ENCODE results near the gene PRKD1. TPM values are rescaled to one million over a fixed set of nuclear protein-coding genes. Genes with fewer than 3 reads are reported as not detected.

Gene PRKD1
- total and polyA plus RNA-seq, 10 donors, result 1.0 to 8.9 (median 4.5) TPM

DNA sequence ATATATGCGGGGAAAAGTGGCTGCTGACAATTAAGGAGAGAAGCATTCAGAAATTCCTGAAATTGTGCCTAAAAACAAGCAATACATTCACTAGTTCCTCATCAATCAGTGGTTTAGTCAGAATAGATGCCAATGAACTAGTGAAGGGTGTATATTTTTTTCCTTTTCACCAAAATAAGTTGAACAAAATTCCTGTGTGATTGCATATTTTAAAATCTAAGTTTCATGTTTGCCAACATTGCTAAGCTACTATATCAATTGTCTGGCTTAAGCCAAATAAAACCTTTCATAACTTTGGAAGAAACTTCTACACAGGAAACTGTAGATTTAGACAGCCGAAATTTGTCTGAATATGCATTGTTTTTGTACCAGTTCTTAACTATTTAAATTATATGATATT, 8.7 kb downstream of the PRKD1 start:
- 73 to 88% (median 79%) methylated on average over 2 of the region's 2 CpGs for WGBS, 5 donors

DNA sequence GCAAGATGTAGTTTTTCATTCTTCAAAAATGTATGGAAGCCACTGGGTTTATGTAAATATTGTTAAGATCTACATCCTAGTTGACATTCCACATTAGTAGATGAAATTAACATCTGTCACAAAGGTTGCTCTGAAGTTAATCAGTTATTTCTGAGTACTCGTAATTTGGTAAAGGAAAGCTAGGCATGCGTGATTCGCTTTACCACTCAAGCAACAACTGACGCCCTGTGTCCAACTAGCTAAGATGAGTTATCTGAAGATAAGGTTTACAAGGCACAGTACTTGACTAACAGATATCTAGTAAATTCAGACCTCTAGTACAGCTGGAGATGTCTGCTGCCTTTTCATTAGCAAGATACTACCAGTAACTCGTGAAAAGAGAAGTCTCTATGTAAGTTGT, 14.1 kb downstream of the PRKD1 start:
- no peak overlapping the region for H3K27ac ChIP-seq
- TF ChIP-seq, protein P1, sequence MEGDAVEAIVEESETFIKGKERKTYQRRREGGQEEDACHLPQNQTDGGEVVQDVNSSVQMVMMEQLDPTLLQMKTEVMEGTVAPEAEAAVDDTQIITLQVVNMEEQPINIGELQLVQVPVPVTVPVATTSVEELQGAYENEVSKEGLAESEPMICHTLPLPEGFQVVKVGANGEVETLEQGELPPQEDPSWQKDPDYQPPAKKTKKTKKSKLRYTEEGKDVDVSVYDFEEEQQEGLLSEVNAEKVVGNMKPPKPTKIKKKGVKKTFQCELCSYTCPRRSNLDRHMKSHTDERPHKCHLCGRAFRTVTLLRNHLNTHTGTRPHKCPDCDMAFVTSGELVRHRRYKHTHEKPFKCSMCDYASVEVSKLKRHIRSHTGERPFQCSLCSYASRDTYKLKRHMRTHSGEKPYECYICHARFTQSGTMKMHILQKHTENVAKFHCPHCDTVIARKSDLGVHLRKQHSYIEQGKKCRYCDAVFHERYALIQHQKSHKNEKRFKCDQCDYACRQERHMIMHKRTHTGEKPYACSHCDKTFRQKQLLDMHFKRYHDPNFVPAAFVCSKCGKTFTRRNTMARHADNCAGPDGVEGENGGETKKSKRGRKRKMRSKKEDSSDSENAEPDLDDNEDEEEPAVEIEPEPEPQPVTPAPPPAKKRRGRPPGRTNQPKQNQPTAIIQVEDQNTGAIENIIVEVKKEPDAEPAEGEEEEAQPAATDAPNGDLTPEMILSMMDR (IDR thresholded peaks at IDR 0.05 in 8 of 11, conservative IDR thresholded peaks at IDR 0.05 in 3 of 11), result no peak
- TF ChIP-seq POLR2AphosphoS5 (IDR thresholded peaks at IDR 0.05) (no peak), POLR2A (IDR thresholded peaks at IDR 0.05) (no peak)
- no peaks in the 10 kb centered on the region for H3K4me1 ChIP-seq
- intact Hi-C loops (cut with DNase I; ENCODE audit: low total_unique reads), result no loop called here
- no peak for DNase-seq
- H3K27me3 ChIP-seq (replicated peaks in 1 of 7), result no peaks in the 10 kb centered on the region
- no peak overlapping the region for H3K4me3 ChIP-seq
- peaks cover 0 to 13% (median 3%) of the 10 kb centered on the region in 8 donors for H3K9me3 ChIP-seq
- H3K36me3 ChIP-seq, result no peaks in the 10 kb centered on the region
- WGBS, 5 donors, result 76 to 93% (median 91%) methylated on average over 5 of the region's 5 CpGs

More for the DNA sequence above, 8.7 kb downstream of the PRKD1 start:
- H3K4me3 ChIP-seq, result no peak overlapping the region
- no peaks in the 10 kb centered on the region for H3K36me3 ChIP-seq
- TF ChIP-seq, protein P1 (IDR thresholded peaks at IDR 0.05 in 8 of 11, conservative IDR thresholded peaks at IDR 0.05 in 3 of 11), result no peak
- TF ChIP-seq POLR2AphosphoS5 (IDR thresholded peaks at IDR 0.05), result no peak
- TF ChIP-seq POLR2A (IDR thresholded peaks at IDR 0.05), result no peak
- H3K9me3 ChIP-seq, result no peaks in the 10 kb centered on the region
- H3K27me3 ChIP-seq (replicated peaks in 1 of 7), result no peaks in the 10 kb centered on the region
- intact Hi-C loops (cut with DNase I; ENCODE audit: low total_unique reads), result no loop called here
- no peaks in the 10 kb centered on the region for H3K4me1 ChIP-seq
- DNase-seq, result no peak
- H3K27ac ChIP-seq, result no peak overlapping the region

DNA sequence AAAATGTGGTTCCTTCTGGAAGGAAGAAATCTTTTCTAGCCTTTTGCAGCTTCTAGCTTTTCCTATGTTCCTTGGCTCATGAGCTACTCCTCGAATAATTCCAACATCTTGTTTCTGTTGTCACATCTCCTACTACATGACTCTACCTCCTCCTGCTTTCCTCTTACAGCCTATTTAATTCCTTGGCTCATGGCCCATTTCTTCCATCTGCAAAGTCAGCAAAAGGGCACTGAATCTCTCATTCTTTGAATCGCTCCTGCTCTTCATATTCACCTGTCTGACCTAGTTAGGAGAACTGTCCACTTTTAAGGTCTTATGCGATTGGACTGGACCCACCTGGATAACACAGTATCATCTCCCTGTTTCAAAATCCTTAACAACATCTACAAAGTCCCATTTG, 15.8 kb downstream of the PRKD1 start:
- Histone ChIP-seq H3K4me3 (no peak overlapping the region), H3K4me1 (no peaks in the 10 kb centered on the region), H3K27ac (no peak overlapping the region), H3K36me3 (no peaks in the 10 kb centered on the region), H3K27me3 (replicated peaks in 1 of 7) (no peaks in the 10 kb centered on the region), H3K9me3 (peaks cover 0 to 13% (median 3%) of the 10 kb centered on the region in 8 donors)
- DNase-seq, result no peak
- TF ChIP-seq POLR2AphosphoS5 (IDR thresholded peaks at IDR 0.05) (no peak), POLR2A (IDR thresholded peaks at IDR 0.05) (no peak)
- TF ChIP-seq, protein P1 (IDR thresholded peaks at IDR 0.05 in 8 of 11, conservative IDR thresholded peaks at IDR 0.05 in 3 of 11), result no peak
- 75 to 81% (median 79%) methylated on average over 3 of the region's 3 CpGs for WGBS, 5 donors
- intact Hi-C loops (cut with DNase I; ENCODE audit: low total_unique reads), result no loop called here

DNA sequence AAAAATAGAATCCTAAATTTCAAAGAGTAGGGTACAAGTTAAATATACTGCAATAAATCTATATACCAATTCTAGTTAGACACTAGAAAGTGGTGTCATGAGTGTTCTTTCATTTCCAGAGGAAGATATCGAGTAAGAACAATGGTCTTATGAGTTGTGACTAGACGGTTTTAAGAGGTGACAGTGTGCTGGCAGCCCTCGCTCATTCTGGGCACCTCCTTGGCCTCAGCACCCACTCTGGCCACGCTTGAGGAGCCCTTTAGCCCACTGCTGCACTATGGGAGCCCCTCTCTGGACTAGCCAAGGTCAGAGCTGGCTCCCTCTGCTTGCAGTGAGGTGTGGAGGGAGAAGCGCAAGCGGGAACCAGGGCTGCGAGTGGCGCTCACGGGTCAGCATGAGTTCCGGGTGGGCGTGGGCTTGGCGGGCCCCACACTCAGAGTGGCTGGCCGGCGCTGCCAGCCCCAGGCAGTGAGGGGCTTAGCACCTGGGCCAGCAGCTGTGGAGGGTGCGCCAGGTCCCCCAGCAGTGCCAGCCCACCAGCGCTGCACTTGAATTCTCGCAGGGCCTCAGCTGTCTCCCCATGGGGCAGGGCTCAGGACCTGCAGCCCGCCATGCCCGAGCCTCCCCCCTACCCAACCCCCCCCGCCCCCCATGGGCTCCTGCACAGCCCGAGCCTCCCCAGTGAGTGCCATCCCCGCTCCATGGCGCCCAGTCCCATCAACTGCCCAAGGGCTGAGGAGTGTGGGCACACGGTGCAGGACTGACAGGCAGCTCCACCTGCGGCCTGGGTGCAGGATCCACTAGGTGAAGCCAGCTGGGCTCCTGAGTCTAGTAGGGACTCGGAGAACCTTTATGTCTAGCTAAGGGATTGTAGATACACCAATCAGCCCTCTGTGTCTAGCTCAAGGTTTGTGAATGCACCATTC, 18.7 kb downstream of the PRKD1 start:
- WGBS, 5 donors, result 91 to 97% (median 92%) methylated on average over 10 to 26 of the region's 26 CpGs
- DNase-seq, result peak; percentile 67
- Histone ChIP-seq H3K4me1 (no peaks in the 10 kb centered on the region), H3K36me3 (no peaks in the 10 kb centered on the region), H3K27ac (no peak overlapping the region), H3K9me3 (peaks cover 0 to 13% (median 3%) of the 10 kb centered on the region in 8 donors), H3K27me3 (replicated peaks in 1 of 7) (no peaks in the 10 kb centered on the region), H3K4me3 (no peak overlapping the region)
- TF ChIP-seq POLR2A (IDR thresholded peaks at IDR 0.05) (no peak), POLR2AphosphoS5 (IDR thresholded peaks at IDR 0.05) (no peak)
- TF ChIP-seq, protein P1 (IDR thresholded peaks at IDR 0.05 in 8 of 11, conservative IDR thresholded peaks at IDR 0.05 in 3 of 11), result no peak
- intact Hi-C loops (cut with DNase I; ENCODE audit: low total_unique reads), result no loop called here

All from spleen (tissue), 11 donors.